Neural crest cell (in vitro differentiated cells): ENCODE results near the gene GLIS1. TPM values are rescaled to one million over a fixed set of nuclear protein-coding genes. Genes with fewer than 3 reads are reported as not detected.
A peak's percentile ranks its signal among the peaks of the same experiment; 100 is the strongest.
"Not testable (repeated sequence)": the region's sequence is repeated elsewhere in the genome, so short reads cannot be mapped to it uniquely, and the experiment has no call there.

ENCODE experiments used
- DNase-seq: peaks from one replicate; pipeline ENCODE4 v3.0.0; 2021; ENCODE audit warnings: low read depth, mixed read lengths, low spot score
- H3K27ac Mint-ChIP-seq: one replicate; pipeline ENCODE4 v1.8.0; 2021; ENCODE audit warnings: mild to moderate bottlenecking, mixed read lengths; ENCODE audit not compliant: unreplicated experiment
- H3K27me3 Mint-ChIP-seq: 2 replicates; pipeline ENCODE4 v1.8.0; 2021; ENCODE audit warnings: low read depth, mild to moderate bottlenecking, mixed read lengths
- H3K36me3 Mint-ChIP-seq: 2 replicates; pipeline ENCODE4 v1.8.0; 2021; ENCODE audit warnings: low read depth, mild to moderate bottlenecking, mixed read lengths
- H3K4me1 Mint-ChIP-seq: 2 replicates; pipeline ENCODE4 v1.8.0; 2021; ENCODE audit warnings: mixed read lengths
- H3K4me3 Mint-ChIP-seq: one replicate; pipeline ENCODE4 v1.8.0; 2021; ENCODE audit warnings: mild to moderate bottlenecking, mixed read lengths
- H3K9me3 Mint-ChIP-seq: 2 replicates; pipeline ENCODE4 v1.8.0; 2021; ENCODE audit warnings: mixed read lengths
- total RNA-seq: library from RNA; stranded (reverse); gene quantifications from 2 replicates; pipeline ENCODE4 v1.2.1, GENCODE V29; 2021
- TF ChIP-seq, protein P1 (sequence below): fragments of 200-600 bp; sonication (generic); conservative IDR thresholded peaks from 2 replicates; pipeline ENCODE4 v1.5.0; 2021; ENCODE audit warnings: antibody characterized with exemption, mild to moderate bottlenecking

Gene GLIS1
- total RNA-seq, 1 donor from 2014 or later = not detected

DNA sequence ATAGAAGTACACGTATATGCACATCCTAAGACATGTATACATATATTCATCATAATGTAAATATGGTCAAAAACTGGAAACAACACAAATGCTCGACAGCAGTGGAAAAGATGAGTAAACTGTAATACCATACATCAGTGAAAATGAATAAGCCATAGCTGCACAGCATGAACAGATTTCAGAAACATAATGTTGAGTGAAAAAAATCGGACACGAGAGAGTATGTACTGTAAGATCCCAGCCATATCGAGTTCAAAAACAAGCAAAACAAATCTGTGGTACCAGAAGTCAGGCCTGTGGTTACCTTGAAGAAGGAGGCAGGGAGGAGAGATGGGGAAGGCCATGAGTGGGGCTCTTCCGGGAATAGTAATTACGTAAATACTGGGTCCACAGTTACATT, 90.4 kb downstream of the GLIS1 start:
- DNase-seq = no peak
- no peaks in the 10 kb centered on the region for H3K36me3 Mint-ChIP-seq
- H3K27ac Mint-ChIP-seq = no peak overlapping the region
- H3K9me3 Mint-ChIP-seq = no peaks in the 10 kb centered on the region
- TF ChIP-seq, protein P1, sequence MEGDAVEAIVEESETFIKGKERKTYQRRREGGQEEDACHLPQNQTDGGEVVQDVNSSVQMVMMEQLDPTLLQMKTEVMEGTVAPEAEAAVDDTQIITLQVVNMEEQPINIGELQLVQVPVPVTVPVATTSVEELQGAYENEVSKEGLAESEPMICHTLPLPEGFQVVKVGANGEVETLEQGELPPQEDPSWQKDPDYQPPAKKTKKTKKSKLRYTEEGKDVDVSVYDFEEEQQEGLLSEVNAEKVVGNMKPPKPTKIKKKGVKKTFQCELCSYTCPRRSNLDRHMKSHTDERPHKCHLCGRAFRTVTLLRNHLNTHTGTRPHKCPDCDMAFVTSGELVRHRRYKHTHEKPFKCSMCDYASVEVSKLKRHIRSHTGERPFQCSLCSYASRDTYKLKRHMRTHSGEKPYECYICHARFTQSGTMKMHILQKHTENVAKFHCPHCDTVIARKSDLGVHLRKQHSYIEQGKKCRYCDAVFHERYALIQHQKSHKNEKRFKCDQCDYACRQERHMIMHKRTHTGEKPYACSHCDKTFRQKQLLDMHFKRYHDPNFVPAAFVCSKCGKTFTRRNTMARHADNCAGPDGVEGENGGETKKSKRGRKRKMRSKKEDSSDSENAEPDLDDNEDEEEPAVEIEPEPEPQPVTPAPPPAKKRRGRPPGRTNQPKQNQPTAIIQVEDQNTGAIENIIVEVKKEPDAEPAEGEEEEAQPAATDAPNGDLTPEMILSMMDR = no peak
- peaks cover 15% of the 10 kb centered on the region for H3K27me3 Mint-ChIP-seq
- H3K4me1 Mint-ChIP-seq = peaks cover 6% of the 10 kb centered on the region
- H3K4me3 Mint-ChIP-seq = no peak overlapping the region

DNA sequence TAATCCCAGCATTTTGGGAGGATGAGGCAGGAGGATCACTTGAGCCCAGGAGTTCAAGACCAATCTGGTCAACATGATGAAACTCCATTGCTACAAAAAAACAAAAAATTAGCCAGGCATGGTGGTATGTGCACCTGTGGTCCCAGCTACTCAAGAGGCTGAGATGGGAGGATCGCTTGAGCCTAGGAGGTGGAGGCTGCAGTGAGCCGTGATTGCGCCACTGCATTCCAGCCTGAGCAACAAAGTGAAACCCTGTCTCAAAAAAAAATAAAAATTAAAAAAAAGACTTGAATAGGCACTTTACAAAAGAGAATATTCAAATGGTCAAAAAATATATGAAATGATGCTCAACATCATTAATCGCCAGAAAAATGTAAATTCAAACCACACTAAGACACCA, 91.0 kb downstream of the GLIS1 start:
- peaks cover 15% of the 10 kb centered on the region for H3K27me3 Mint-ChIP-seq
- not testable (repeated sequence) for H3K4me1 Mint-ChIP-seq, H3K36me3 Mint-ChIP-seq, DNase-seq, H3K9me3 Mint-ChIP-seq, H3K4me3 Mint-ChIP-seq, H3K27ac Mint-ChIP-seq

DNA sequence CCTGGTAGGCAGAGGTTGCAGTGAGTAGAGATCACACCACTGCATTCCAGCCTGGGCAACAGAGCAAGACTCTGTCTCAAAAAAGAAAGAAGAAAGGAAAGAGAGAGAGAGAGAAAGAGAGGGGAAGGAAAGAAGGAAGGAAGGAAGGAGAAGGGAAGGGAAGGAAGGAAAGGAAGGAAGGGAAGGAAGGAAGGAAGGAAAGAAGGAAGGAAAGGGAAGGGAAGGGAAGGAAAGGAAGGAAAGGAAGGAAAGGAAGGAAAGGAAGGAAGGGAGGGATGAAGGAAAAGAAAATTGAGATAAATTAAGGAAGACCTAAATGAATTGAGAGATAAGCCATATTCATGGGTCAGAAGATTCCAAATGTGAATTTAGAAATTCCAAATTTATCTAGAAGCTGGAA, 92.2 kb downstream of the GLIS1 start:
- Mint-ChIP-seq H3K9me3 (no peaks in the 10 kb centered on the region), H3K36me3 (no peaks in the 10 kb centered on the region)
- TF ChIP-seq, protein P1 = no peak

DNA sequence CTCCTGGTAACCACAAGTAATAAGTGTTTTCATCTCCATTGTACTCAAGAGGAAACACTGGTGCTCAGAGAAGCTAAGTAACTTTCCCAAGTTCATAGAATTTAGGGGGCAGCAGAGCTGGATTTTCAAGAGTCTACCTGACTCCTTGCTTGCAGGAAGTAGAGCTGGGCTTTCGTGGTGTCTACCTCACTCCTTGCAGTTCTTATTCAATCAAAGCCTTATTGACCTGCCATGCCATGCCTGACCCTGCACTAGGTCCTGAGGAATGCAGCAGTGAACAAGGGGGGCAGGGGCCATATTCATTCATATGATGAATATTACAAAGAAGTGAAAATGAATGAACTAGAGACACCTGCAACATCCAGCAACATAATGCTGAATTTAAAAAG, 93.3 kb downstream of the GLIS1 start:
- H3K9me3 Mint-ChIP-seq = no peaks in the 10 kb centered on the region
- H3K4me3 Mint-ChIP-seq = no peak overlapping the region
- no peak overlapping the region for H3K27ac Mint-ChIP-seq
- TF ChIP-seq, protein P1 = no peak
- DNase-seq = no peak
- H3K4me1 Mint-ChIP-seq = peaks cover 6% of the 10 kb centered on the region
- H3K36me3 Mint-ChIP-seq = no peaks in the 10 kb centered on the region
- peaks cover 15% of the 10 kb centered on the region for H3K27me3 Mint-ChIP-seq

More for the DNA sequence above, 92.2 kb downstream of the GLIS1 start:
- Mint-ChIP-seq H3K4me3 (no peak overlapping the region), H3K4me1 (peaks cover 6% of the 10 kb centered on the region), H3K27ac (no peak overlapping the region), H3K27me3 (peaks cover 15% of the 10 kb centered on the region)
- no peak for DNase-seq

DNA sequence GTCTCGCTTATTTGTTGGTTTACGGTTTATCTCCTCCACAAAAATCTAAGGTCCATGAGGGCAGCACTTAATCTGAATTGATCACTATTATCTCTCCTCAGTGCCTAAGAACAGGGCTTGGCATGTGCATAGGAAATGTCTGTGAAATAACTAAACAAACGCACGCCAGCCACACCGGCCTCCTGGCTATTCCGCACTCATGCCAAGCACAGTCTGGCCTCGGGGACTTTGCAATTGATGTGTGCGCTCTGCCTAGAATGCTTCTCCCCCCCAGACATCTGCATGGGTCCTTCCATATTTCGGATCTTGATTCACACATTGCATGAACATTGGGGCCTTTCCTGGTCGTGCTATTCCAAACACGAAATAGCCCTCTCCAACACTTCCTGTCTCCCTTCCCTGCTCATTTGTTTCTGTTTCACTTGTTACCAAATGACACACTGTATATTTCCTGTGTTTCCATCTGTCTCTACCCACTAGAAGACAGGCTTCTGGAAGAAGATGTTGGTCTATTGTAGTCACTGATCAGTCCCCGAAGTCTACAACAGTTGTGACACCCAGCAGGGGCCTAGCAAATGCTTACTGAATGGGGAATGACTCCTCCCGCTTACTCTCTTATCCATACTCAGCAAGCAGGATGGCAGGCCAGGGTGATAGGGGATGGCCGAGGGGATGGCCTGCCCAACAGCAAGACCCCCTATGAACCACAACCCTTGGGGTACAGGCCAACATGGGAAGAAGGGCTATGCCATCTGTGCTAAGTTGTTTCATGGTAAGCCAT, 93.9 kb downstream of the GLIS1 start:
- Mint-ChIP-seq H3K27me3 (peaks cover 15% of the 10 kb centered on the region), H3K9me3 (no peaks in the 10 kb centered on the region), H3K4me1 (peaks cover 6% of the 10 kb centered on the region), H3K4me3 (no peak overlapping the region), H3K27ac (no peak overlapping the region), H3K36me3 (no peaks in the 10 kb centered on the region)
- TF ChIP-seq, protein P1 = no peak
- no peak for DNase-seq

DNA sequence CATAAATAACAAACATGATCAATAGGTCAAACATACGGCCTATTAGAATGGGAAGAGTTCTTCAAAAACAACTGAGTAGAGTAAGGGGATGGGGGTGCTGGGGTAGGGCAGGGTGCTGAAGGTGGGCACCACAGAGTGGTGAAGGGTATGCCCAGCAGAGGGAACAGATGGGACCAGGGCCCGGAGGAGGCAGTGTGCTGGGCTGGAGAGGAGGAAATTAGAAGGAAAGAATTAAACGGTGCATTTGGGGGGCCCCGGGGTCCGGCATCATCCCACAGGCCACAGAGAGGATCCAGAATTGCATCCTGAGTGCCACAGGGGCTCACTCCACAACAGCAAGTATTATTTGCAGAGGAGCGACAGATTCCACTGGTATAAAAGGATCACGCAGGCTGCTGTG, 94.5 kb downstream of the GLIS1 start:
- TF ChIP-seq, protein P1 = no peak
- Mint-ChIP-seq H3K4me1 (peaks cover 6% of the 10 kb centered on the region), H3K36me3 (no peaks in the 10 kb centered on the region), H3K27ac (peak overlapping the region; percentile 36), H3K9me3 (no peaks in the 10 kb centered on the region), H3K27me3 (peaks cover 15% of the 10 kb centered on the region), H3K4me3 (no peak overlapping the region)
- DNase-seq = no peak
